ENCODE results near the gene STX8. TPM values are rescaled to one million over a fixed set of nuclear protein-coding genes. Genes with fewer than 3 reads are reported as not detected.

Gene STX8, protein sequence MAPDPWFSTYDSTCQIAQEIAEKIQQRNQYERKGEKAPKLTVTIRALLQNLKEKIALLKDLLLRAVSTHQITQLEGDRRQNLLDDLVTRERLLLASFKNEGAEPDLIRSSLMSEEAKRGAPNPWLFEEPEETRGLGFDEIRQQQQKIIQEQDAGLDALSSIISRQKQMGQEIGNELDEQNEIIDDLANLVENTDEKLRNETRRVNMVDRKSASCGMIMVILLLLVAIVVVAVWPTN
- 51.3 and 53.3 TPM in 2 replicates for polyA plus RNA-seq (2012; rRNA removed)
- 74.3 and 99.6 TPM in 2 replicates for polyA plus RNA-seq (2012; cell fraction: cytosol; rRNA removed)
- 13.0 and 22.9 TPM in 2 replicates for polyA plus RNA-seq (2012; cell fraction: nucleus; rRNA removed)

DNA sequence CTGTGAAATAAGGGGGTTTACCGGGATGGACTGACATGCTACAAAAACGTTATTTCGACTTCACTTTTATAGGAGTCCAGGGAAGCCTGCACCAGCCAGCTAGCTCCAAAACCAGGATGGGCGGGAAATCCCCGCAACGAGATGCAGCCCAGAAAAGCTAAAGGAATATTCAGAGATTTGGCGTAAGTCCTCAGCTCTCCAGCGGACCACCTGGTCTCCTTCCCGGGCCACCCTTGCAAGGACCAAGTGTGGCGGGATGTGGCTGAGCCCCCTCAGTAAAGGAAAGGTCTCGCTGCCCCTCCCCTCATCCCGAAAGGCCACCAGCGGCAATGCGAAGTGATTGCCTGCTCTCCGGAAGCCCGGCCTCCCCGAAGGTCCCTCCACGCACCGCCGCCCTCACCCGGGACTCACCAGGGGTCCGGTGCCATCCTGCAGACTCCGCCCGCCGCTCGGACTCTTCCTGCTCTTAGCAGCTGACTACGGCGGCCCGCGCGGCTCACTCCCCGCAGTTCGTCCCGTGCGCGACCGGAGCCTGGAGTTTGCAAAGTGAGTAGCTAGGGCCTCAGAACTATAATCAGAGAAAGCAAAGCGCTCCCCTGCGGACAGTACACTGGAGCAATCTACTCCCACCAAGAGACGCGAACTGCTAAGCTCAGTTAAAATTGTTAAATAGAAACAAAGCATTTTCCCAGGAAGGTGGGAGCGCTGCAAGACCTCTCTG is at the start of gene STX8:
STX8 (minus strand) TSS at position 440 of the 721 bp plus-strand sequence; CDS start at position 428, 12 bp downstream.
- POLR2A ChIA-PET, result interaction anchor here (1.0 kb wide), 1 partner anchor 20 kb away, joined by 3 read pairs; no protein-coding TSS in a partner anchor
- CTCF ChIA-PET, result interaction anchor here (0.6 to 2.0 kb wide), 4 partner anchors 11 to 153 kb away, joined by 3 to 10 read pairs (median 4); no protein-coding TSS in a partner anchor
- H3K9me2 ChIP-seq, result no peaks in the 10 kb centered on the region
- TF ChIP-seq MXI1 (IDR thresholded peaks at IDR 0.05; ENCODE audit: low read depth, low read length) (peak; percentile 45; the same call in 1 of the 2 replicates), TAF1 (IDR thresholded peaks at IDR 0.05; ENCODE audit: borderline replicate concordance, low read depth, low read length) (peak; percentile 56; the same call in 1 of the 2 replicates), RCOR1 (IDR thresholded peaks at IDR 0.05; ENCODE audit: low read length) (peak; percentile 61; the same call in 1 of the 2 replicates), JUND (IDR thresholded peaks at IDR 0.05) (no peak), POLR2AphosphoS5 (IDR thresholded peaks at IDR 0.05; ENCODE audit: low read depth, low read length) (peak; percentile 58; the same call in 1 of the 2 replicates), FOSL2 (IDR thresholded peaks at IDR 0.05; ENCODE audit: borderline replicate concordance, low read depth) (no peak), NFIC (IDR thresholded peaks at IDR 0.05; ENCODE audit: borderline replicate concordance) (no peak), EZH2phosphoT487 (IDR thresholded peaks at IDR 0.05; ENCODE audit: borderline replicate concordance, low read depth) (no peak), ELF1 (IDR thresholded peaks at IDR 0.05) (peak; percentile 98), GABPA (IDR thresholded peaks at IDR 0.05; ENCODE audit: low read depth) (no peak; the same call in 1 of the 2 replicates), RAD21 (IDR thresholded peaks at IDR 0.05; ENCODE audit: low read length) (no peak), SMC3 (IDR thresholded peaks at IDR 0.05; ENCODE audit: low read depth, low read length) (no peak), CHD2 (IDR thresholded peaks at IDR 0.05; ENCODE audit: low read length, partially characterized antibody) (peak; percentile 60), YY1 (IDR thresholded peaks at IDR 0.05; ENCODE audit: low read depth) (no peak), FOXM1 (IDR thresholded peaks at IDR 0.05; ENCODE audit: low read depth) (no peak), NRF1 (IDR thresholded peaks at IDR 0.05; ENCODE audit: low read depth, low read length) (no peak), MEF2A (IDR thresholded peaks at IDR 0.05; ENCODE audit: borderline replicate concordance, low read depth) (no peak), GATA2 (CRISPR knock-in tag; IDR thresholded peaks at IDR 0.05) (no peak), TCF12 (IDR thresholded peaks at IDR 0.05) (peak; percentile 22; the same call in 1 of the 2 replicates), EP300 (IDR thresholded peaks at IDR 0.05; ENCODE audit: borderline replicate concordance in 1 of 2, low read depth in 1 of 2, low read length in 1 of 2) (no peak; a peak in 1 of 4 replicates)
- TF ChIP-seq, protein P1, sequence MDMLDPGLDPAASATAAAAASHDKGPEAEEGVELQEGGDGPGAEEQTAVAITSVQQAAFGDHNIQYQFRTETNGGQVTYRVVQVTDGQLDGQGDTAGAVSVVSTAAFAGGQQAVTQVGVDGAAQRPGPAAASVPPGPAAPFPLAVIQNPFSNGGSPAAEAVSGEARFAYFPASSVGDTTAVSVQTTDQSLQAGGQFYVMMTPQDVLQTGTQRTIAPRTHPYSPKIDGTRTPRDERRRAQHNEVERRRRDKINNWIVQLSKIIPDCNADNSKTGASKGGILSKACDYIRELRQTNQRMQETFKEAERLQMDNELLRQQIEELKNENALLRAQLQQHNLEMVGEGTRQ (IDR thresholded peaks at IDR 0.05; ENCODE audit: borderline replicate concordance, low read depth, low read length), result no peak
- TF ChIP-seq, protein P2, sequence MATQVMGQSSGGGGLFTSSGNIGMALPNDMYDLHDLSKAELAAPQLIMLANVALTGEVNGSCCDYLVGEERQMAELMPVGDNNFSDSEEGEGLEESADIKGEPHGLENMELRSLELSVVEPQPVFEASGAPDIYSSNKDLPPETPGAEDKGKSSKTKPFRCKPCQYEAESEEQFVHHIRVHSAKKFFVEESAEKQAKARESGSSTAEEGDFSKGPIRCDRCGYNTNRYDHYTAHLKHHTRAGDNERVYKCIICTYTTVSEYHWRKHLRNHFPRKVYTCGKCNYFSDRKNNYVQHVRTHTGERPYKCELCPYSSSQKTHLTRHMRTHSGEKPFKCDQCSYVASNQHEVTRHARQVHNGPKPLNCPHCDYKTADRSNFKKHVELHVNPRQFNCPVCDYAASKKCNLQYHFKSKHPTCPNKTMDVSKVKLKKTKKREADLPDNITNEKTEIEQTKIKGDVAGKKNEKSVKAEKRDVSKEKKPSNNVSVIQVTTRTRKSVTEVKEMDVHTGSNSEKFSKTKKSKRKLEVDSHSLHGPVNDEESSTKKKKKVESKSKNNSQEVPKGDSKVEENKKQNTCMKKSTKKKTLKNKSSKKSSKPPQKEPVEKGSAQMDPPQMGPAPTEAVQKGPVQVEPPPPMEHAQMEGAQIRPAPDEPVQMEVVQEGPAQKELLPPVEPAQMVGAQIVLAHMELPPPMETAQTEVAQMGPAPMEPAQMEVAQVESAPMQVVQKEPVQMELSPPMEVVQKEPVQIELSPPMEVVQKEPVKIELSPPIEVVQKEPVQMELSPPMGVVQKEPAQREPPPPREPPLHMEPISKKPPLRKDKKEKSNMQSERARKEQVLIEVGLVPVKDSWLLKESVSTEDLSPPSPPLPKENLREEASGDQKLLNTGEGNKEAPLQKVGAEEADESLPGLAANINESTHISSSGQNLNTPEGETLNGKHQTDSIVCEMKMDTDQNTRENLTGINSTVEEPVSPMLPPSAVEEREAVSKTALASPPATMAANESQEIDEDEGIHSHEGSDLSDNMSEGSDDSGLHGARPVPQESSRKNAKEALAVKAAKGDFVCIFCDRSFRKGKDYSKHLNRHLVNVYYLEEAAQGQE (IDR thresholded peaks at IDR 0.05; ENCODE audit: low read depth, low read length), result 0 out of 2 replicates have a peak, but pooled peaks have one; percentile 22
- TF ChIP-seq, protein P3, sequence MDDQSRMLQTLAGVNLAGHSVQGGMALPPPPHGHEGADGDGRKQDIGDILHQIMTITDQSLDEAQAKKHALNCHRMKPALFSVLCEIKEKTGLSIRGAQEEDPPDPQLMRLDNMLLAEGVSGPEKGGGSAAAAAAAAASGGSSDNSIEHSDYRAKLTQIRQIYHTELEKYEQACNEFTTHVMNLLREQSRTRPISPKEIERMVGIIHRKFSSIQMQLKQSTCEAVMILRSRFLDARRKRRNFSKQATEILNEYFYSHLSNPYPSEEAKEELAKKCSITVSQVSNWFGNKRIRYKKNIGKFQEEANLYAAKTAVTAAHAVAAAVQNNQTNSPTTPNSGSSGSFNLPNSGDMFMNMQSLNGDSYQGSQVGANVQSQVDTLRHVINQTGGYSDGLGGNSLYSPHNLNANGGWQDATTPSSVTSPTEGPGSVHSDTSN (IDR thresholded peaks at IDR 0.05), result peak; percentile 76
- TF ChIP-seq, protein P4, sequence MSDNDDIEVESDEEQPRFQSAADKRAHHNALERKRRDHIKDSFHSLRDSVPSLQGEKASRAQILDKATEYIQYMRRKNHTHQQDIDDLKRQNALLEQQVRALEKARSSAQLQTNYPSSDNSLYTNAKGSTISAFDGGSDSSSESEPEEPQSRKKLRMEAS (IDR thresholded peaks at IDR 0.05; ENCODE audit: low read depth), result peak; percentile 83
- TF ChIP-seq, protein P5, sequence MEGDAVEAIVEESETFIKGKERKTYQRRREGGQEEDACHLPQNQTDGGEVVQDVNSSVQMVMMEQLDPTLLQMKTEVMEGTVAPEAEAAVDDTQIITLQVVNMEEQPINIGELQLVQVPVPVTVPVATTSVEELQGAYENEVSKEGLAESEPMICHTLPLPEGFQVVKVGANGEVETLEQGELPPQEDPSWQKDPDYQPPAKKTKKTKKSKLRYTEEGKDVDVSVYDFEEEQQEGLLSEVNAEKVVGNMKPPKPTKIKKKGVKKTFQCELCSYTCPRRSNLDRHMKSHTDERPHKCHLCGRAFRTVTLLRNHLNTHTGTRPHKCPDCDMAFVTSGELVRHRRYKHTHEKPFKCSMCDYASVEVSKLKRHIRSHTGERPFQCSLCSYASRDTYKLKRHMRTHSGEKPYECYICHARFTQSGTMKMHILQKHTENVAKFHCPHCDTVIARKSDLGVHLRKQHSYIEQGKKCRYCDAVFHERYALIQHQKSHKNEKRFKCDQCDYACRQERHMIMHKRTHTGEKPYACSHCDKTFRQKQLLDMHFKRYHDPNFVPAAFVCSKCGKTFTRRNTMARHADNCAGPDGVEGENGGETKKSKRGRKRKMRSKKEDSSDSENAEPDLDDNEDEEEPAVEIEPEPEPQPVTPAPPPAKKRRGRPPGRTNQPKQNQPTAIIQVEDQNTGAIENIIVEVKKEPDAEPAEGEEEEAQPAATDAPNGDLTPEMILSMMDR (IDR thresholded peaks at IDR 0.05), result no peak

More for the DNA sequence above, at the start of gene STX8:
- Histone ChIP-seq H3K36me3 (replicated peaks in 1 of 2; ENCODE audit: control insufficient read depth in 1 of 2, insufficient read depth in 2 of 2, low read length in 1 of 2) (no peaks in the 10 kb centered on the region), H3K27me3 (ENCODE audit: insufficient read depth) (no peaks in the 10 kb centered on the region), H3K4me3 (ENCODE audit: low read depth in 2 of 2, low read length in 1 of 2) (peak within 1 kb of the TSS; percentile 89 to 94), H3K4me2 (peak within 1 kb of the TSS; percentile 77), H4K20me1 (ENCODE audit: insufficient read depth) (no peaks in the 10 kb centered on the region), H3K79me2 (ENCODE audit: insufficient read depth) (peaks cover 13% of the 10 kb centered on the region), H3K9ac (peak within 1 kb of the TSS; percentile 75), H3K9me3 (no peaks in the 10 kb centered on the region), H3K27ac (ENCODE audit: low read depth in 2 of 2, low read length in 1 of 2) (peak within 1 kb of the TSS; percentile 38 to 61; a peak in 3 of 4 replicates), H2AFZ (ENCODE audit: low read depth) (peak within 1 kb of the TSS; percentile 99), H3F3A (replicated peaks; ENCODE audit: insufficient read depth) (peaks cover 15% of the 10 kb centered on the region), H3K4me1 (ENCODE audit: control insufficient read depth in 1 of 2, insufficient read depth in 2 of 2, low read depth in 1 of 2, low read length in 1 of 2) (peaks cover 0 to 10% of the 10 kb centered on the region in 2 experiments; a peak in 2 of 4 replicates)
- peak; percentile 86 for DNase-seq
- WGBS (ENCODE audit: low lambda C conversion rate), result 1% methylated on average over 34 of the region's 42 CpGs

Data from SK-N-SH (cell line).